ENCODE results near the gene NCLN. TPM values are rescaled to one million over a fixed set of nuclear protein-coding genes. Genes with fewer than 3 reads are reported as not detected.

Gene NCLN
- total RNA-seq, 1 donor from 2014 or later: 34.9 TPM

DNA sequence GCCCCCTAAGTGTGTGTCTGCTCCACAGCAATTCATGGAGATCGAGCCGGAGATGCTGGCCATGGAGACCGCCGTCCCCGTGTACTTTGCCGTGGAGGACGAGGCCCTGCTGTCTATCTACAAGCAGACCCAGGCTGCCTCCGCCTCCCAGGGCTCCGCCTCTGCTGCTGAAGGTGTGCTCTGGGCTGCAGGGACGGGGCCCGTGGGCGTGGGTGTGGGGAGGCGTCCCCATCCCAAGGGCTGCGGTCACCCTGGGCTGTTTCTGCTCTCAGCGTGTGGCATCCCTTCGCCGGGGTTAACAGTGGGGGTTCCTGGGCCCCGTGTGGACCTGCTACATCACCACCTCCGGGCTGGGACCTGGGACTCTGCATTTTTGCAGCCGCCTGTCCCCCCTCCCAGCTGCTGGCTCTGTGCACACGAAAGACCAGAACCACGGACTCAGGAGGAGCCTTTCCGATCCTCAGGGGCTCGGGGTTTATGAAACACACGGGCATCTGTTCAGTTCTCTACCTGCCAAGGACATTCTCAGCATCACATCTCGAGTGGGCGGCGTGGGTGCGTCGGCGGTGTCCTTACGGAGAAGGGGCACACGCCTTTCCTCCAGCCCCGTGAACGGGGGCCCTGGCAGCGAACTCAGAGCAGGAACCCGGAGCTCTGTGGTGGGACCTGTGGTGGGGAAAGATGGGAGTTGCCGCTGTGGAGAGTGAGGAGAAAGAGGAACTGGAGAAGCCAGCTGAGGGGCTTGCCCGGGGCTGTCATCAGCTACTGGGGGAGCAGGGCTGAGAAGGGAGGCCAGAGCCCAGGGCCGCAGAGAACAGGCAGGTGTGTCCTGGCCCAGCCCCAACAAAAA lies 7.8 kb downstream of the NCLN start:
- Histone ChIP-seq H3K4me3 (no peak overlapping the region), H3K36me3 (peaks cover 0 to 10% of the 10 kb centered on the region in 2 donors), H3K27ac (no peak overlapping the region), H3K4me1 (peaks cover 6% of the 10 kb centered on the region), H3K9me3 (no peaks in the 10 kb centered on the region), H3K27me3 (no peaks in the 10 kb centered on the region)
- no peak for DNase-seq (ENCODE audit: extremely low spot score in 2 of 2)
- intact Hi-C loops (cut with DNase I): no loop called here
- TF ChIP-seq POLR2AphosphoS5 (IDR thresholded peaks at IDR 0.05; ENCODE audit: insufficient read depth in 1 of 2, low read depth in 1 of 2) (no peak), POLR2A (IDR thresholded peaks at IDR 0.05) (no peak)
- TF ChIP-seq, protein P1, sequence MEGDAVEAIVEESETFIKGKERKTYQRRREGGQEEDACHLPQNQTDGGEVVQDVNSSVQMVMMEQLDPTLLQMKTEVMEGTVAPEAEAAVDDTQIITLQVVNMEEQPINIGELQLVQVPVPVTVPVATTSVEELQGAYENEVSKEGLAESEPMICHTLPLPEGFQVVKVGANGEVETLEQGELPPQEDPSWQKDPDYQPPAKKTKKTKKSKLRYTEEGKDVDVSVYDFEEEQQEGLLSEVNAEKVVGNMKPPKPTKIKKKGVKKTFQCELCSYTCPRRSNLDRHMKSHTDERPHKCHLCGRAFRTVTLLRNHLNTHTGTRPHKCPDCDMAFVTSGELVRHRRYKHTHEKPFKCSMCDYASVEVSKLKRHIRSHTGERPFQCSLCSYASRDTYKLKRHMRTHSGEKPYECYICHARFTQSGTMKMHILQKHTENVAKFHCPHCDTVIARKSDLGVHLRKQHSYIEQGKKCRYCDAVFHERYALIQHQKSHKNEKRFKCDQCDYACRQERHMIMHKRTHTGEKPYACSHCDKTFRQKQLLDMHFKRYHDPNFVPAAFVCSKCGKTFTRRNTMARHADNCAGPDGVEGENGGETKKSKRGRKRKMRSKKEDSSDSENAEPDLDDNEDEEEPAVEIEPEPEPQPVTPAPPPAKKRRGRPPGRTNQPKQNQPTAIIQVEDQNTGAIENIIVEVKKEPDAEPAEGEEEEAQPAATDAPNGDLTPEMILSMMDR (IDR thresholded peaks at IDR 0.05): no peak

DNA sequence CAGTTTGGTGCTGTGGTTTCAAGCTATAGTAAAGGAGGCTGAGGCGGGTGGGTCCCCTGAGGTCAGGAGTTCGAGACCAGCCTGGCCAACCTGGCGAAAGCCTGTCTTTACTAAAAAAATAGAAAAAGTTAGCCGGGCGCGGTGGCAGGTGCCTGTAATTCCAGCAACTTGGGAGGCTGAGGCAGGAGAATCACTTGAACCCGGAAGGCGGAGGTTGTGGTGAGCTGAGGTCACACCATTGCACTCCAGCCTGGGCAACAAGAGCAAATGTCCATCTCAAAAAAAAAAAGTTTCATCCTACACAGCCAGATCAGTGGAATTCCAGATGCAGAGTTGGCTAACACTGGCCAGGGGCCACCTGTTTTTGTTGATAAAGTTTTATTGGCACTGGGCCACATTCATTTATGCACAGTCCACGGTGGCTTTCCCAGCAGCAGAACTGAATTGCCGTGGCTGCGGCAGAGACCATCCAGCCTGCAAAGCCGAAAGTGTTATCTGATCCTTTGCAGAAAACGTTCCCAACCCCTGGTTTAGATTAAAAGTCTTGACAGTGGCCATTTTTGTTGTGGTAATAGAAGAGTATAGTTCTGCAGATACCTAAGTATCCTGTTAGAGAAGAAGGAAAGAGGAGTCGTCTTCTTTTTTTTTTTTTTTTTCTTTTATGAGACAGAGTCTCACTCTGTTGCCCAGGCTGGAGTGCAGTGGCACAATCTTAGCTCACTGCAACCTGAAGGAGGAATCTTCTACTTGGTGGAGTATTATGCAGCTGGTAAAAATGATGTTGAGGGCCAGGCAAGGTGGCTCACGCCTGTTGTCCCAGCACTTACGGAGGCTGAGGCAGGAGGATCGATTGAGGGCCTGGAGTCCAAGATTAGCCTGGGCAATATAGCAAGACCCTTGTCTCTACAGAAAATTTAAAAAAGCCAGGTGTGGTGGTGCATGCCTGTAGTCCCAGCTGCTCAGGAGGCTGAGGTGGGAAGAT lies 8.7 kb downstream of the NCLN start:
- intact Hi-C loops (cut with DNase I): no loop called here
- TF ChIP-seq POLR2AphosphoS5 (IDR thresholded peaks at IDR 0.05; ENCODE audit: insufficient read depth in 1 of 2, low read depth in 1 of 2): no peak
- no peak for TF ChIP-seq POLR2A (IDR thresholded peaks at IDR 0.05)
- TF ChIP-seq, protein P1 (IDR thresholded peaks at IDR 0.05): no peak
- H3K36me3 ChIP-seq: peaks cover 0 to 9% of the 10 kb centered on the region in 2 donors
- H3K9me3 ChIP-seq: no peaks in the 10 kb centered on the region
- peaks cover 5% of the 10 kb centered on the region for H3K4me1 ChIP-seq
- no peak overlapping the region for H3K27ac ChIP-seq
- no peak for DNase-seq (ENCODE audit: extremely low spot score in 2 of 2)
- no peak overlapping the region for H3K4me3 ChIP-seq
- H3K27me3 ChIP-seq: no peaks in the 10 kb centered on the region

DNA sequence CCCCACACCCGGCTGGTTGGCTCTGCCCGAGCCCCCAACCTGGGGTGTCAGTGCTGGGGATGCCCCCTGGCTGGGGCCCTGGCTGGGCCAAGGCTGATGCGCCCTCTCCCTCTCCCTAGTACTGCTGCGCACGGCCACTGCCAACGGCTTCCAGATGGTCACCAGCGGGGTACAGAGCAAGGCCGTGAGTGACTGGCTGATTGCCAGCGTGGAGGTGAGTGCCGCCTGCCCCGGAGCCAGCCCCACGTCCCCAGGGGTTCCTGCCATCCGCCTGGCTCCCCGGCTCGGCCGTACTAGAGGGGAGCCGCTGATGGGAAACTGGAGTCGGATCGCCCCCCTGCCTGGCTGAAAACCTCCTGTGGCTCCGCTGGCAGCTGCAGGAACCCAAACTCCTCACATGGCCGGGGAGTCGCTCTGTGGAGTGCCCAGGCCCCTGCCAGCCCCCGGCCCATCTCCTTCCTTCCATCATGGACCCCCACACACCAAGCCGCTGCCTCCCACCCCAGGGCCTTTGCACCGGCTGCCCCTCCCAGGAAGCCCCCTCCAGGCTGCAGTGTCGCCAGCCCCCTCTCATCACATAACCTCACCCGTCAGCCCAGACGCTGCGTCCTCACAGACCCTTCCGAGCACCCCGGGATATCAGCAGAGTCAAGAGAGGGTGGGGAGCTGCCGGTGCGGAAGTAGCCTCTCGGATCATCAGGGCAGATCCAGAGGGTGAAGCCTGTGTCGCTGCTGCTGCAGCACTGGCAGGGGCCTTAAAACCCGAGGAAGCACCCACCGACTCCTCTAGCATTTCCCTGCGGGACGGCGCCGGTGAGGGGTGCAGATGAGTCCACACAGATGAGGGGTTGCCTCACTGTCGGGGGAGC lies 10.6 kb downstream of the NCLN start:
- Histone ChIP-seq H3K4me3 (no peak overlapping the region), H3K27me3 (no peaks in the 10 kb centered on the region), H3K9me3 (no peaks in the 10 kb centered on the region), H3K27ac (no peak overlapping the region), H3K4me1 (no peaks in the 10 kb centered on the region), H3K36me3 (peaks cover 0 to 9% of the 10 kb centered on the region in 2 donors)
- TF ChIP-seq POLR2AphosphoS5 (IDR thresholded peaks at IDR 0.05; ENCODE audit: insufficient read depth in 1 of 2, low read depth in 1 of 2) (no peak), POLR2A (IDR thresholded peaks at IDR 0.05) (no peak)
- TF ChIP-seq, protein P1 (IDR thresholded peaks at IDR 0.05): no peak
- intact Hi-C loops (cut with DNase I): no loop called here
- DNase-seq (ENCODE audit: extremely low spot score in 2 of 2): no peak

DNA sequence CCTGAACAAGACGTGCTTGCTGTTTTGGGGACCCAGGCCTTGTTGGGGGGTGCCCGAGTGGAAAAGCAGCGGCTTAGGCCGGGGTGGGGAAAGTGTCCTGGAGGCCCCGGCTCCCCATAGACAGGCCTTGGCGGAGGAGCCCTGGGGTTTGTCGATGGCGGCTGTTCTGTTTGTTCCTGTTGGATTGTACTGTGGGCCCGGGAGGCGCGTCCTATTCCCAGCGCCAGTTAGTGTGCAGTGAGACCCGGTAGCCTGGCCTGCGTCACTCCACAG lies 11.1 kb downstream of the NCLN start:
- TF ChIP-seq POLR2A (IDR thresholded peaks at IDR 0.05): no peak
- TF ChIP-seq, protein P1 (IDR thresholded peaks at IDR 0.05): no peak
- TF ChIP-seq POLR2AphosphoS5 (IDR thresholded peaks at IDR 0.05; ENCODE audit: insufficient read depth in 1 of 2, low read depth in 1 of 2): no peak
- intact Hi-C loops (cut with DNase I): no loop called here
- Histone ChIP-seq H3K4me1 (no peaks in the 10 kb centered on the region), H3K27ac (no peak overlapping the region), H3K27me3 (no peaks in the 10 kb centered on the region), H3K9me3 (no peaks in the 10 kb centered on the region), H3K36me3 (peaks cover 0 to 13% of the 10 kb centered on the region in 2 donors), H3K4me3 (no peak overlapping the region)
- DNase-seq (ENCODE audit: extremely low spot score in 2 of 2): no peak

All from vagina (tissue), 2 donors.